SK-N-MC (cell line): Measurements from ENCODE around the gene PELI3.
A peak's percentile ranks its signal among the peaks of the same experiment; 100 is the strongest.

Experiments
- DNase-seq: peaks from one replicate; pipeline ENCODE4 v3.0.0-alpha.2; 2011; ENCODE audit warnings: low read depth, low spot score
- H3K27ac ChIP-seq: fragments of 200-600 bp; sonication (generic); 2 replicates; pipeline ENCODE4 v1.5.1; 2016; ENCODE audit warnings: mixed run types
- H3K36me3 ChIP-seq: fragments of 200-600 bp; sonication (generic); 2 replicates; pipeline ENCODE4 v1.6.1; 2017; ENCODE audit warnings: antibody characterized with exemption, low read length, mixed read lengths; ENCODE audit not compliant: insufficient read depth
- H3K4me3 ChIP-seq: fragments of 200-600 bp; sonication (generic); 2 replicates; pipeline ENCODE4 v1.5.1; 2016
- H3K9ac ChIP-seq: fragments of 200-600 bp; sonication (generic); 2 replicates; pipeline ENCODE4 v1.8.0; 2017; ENCODE audit warnings: mixed run types, mixed read lengths; ENCODE audit not compliant: insufficient read length
- H3K9me3 ChIP-seq: fragments of 200-600 bp; sonication (generic); 2 replicates; pipeline ENCODE4 v1.6.1; 2017; ENCODE audit warnings: low read depth, mild to moderate bottlenecking, antibody characterized with exemption, low read length, moderate library complexity, mixed read lengths
- EZH2 ChIP-seq: fragments of 200-600 bp; sonication (generic); IDR thresholded peaks from one replicate; pipeline ENCODE4 v1.6.1; 2017; ENCODE audit warnings: antibody characterized with exemption
- FOXP2 ChIP-seq: optimal IDR thresholded peaks from 2 replicates; pipeline ENCODE3; 2011; ENCODE audit warnings: mild to moderate bottlenecking, moderate library complexity; ENCODE audit not compliant: insufficient read depth; ENCODE audit errors: extremely low read length, control extremely low read depth
- POLR2AphosphoS5 ChIP-seq: IDR thresholded peaks from 2 replicates; pipeline ENCODE4 v1.6.1; 2012; ENCODE audit warnings: mild to moderate bottlenecking, low read depth, low read length, borderline replicate concordance

The PELI3 gene, protein sequence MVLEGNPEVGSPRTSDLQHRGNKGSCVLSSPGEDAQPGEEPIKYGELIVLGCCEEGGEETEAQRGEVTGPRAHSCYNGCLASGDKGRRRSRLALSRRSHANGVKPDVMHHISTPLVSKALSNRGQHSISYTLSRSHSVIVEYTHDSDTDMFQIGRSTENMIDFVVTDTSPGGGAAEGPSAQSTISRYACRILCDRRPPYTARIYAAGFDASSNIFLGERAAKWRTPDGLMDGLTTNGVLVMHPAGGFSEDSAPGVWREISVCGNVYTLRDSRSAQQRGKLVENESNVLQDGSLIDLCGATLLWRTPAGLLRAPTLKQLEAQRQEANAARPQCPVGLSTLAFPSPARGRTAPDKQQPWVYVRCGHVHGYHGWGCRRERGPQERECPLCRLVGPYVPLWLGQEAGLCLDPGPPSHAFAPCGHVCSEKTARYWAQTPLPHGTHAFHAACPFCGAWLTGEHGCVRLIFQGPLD

DNA sequence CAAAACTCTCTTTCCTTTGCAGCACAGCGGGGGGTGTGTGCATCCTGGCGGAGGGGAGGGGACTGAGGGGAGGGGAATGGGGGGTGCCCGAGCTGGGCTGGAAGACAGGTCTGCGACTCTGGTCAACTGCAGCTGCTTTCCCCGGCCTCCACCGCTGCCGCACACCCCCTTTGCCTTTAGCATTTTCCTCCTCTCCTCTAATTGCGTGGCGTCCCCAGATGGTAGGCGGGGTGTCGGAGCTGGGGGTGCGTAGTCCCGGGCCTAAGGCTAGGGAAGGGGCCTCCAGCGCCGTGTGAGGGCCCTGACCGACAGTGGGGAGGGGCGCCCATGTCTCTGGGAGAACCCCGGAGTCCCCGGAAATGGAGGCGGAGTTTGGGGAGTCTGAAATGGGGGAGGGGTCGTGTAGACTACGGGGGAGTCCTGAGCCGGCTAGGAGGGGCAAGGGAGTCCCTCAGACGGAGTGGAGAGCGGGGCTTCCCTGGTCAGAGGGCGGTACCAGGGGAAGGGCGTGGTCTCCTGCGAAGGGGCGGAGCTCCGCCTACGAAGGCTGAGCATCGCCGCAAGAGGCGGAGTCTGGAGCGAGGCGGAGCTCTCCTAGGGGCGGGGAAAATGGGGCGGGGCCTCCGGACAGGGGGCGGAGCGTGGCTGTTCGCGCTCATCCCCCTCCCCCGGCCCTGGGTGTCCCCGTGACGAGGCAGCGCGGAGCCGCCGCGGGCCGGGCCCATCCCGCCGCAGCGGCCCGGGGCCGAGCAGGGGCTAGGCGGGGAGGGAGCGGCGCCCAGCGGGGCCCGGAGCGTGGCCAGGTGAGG is at the start of gene PELI3:
Gene PELI3 (plus strand): TSS at position 681 of the 809 bp plus-strand sequence. CDS start 1,224 bp downstream, outside the sequence.
- TF ChIP-seq FOXP2 (no peak), POLR2AphosphoS5 (peak; percentile 62), EZH2 (no peak)
- Histone ChIP-seq H3K9me3 (no peaks in the 10 kb centered on the region), H3K27ac (peak within 1 kb of the TSS; percentile 71; the same call in 1 of the 2 replicates), H3K36me3 (no peaks in the 10 kb centered on the region), H3K9ac (peak within 1 kb of the TSS; percentile 78), H3K4me3 (peak within 1 kb of the TSS; percentile 88)
- DNase-seq, result peak; percentile 37

- DNase-seq, result no peak
- no peak for TF ChIP-seq POLR2AphosphoS5
- TF ChIP-seq FOXP2, result no peak
- no peak for TF ChIP-seq EZH2
- Histone ChIP-seq H3K36me3 (no peaks in the 10 kb centered on the region), H3K9me3 (no peaks in the 10 kb centered on the region), H3K4me3 (no peak overlapping the region), H3K9ac (no peak overlapping the region), H3K27ac (no peak overlapping the region)
These were observed 49.7 kb upstream of the PELI3 start for GRCh38 chr11:66417000-66417399.

GRCh38 chr11:66418168-66418985 is 48.3 kb upstream of the PELI3 start:
- DNase-seq, result peak; percentile 24
- H3K4me3 ChIP-seq, result no peak overlapping the region
- TF ChIP-seq POLR2AphosphoS5 (no peak), EZH2 (no peak), FOXP2 (no peak)
- H3K36me3 ChIP-seq, result no peaks in the 10 kb centered on the region
- H3K27ac ChIP-seq, result no peak overlapping the region
- no peaks in the 10 kb centered on the region for H3K9me3 ChIP-seq
- H3K9ac ChIP-seq, result no peak overlapping the region

GRCh38 chr11:66418986-66419308 is 47.8 kb upstream of the PELI3 start:
- DNase-seq, result no peak
- TF ChIP-seq POLR2AphosphoS5 (no peak), FOXP2 (no peak), EZH2 (no peak)
- no peak overlapping the region for H3K27ac ChIP-seq
- H3K4me3 ChIP-seq, result no peak overlapping the region
- H3K9ac ChIP-seq, result no peak overlapping the region
- H3K9me3 ChIP-seq, result no peaks in the 10 kb centered on the region
- no peaks in the 10 kb centered on the region for H3K36me3 ChIP-seq

- no peak overlapping the region for H3K4me3 ChIP-seq
- no peak overlapping the region for H3K27ac ChIP-seq
- no peaks in the 10 kb centered on the region for H3K36me3 ChIP-seq
- no peak for TF ChIP-seq EZH2
- no peak for TF ChIP-seq FOXP2
- no peak for TF ChIP-seq POLR2AphosphoS5
- no peak for DNase-seq
- no peaks in the 10 kb centered on the region for H3K9me3 ChIP-seq
- no peak overlapping the region for H3K9ac ChIP-seq
These were observed 46.9 kb upstream of the PELI3 start for GRCh38 chr11:66419825-66420224.

DNA sequence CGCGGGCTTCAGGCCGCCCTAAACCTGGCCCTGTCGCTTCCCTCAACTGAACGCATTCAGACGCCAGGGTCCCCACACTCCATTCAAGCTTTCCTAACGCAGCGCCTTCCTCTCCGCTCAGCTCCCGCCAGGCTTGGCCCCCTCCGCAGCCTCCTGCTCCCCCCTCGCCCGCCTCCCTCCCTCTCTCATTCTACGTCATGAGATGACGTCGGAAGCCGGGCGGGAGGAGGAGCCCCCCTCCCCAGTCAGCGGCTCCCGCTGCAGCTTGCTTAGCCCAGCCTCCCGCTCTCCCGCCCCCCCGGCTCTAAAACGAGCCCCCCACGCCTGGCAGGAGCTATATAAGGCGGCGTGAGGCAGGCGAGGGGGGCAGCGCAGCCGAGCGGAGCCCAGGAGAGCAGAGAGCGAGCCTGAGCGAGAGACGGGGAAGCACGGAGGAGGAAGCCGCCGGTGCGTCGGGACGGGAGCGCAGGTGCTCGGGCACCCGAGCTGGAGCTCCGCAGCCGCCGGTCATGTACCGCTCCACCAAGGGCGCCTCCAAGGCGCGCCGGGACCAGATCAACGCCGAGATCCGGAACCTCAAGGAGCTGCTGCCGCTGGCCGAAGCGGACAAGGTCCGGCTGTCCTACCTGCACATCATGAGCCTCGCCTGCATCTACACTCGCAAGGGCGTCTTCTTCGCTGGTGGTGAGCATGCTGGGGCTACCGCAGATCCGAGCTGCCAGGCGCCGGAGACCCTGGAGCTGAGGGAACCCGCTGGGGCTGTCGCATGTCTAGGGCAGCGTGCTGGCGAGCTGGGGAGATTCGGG is 45.8 kb upstream of the PELI3 start, which contains the start of gene NPAS4:
Gene NPAS4 (plus strand): TSS at position 365 of the 806 bp plus-strand sequence. CDS start 145 bp downstream, at position 510.
- no peak within 1 kb of the TSS for H3K4me3 ChIP-seq
- no peak for TF ChIP-seq POLR2AphosphoS5
- TF ChIP-seq FOXP2, result no peak
- TF ChIP-seq EZH2, result no peak
- H3K27ac ChIP-seq, result no peak within 1 kb of the TSS
- H3K36me3 ChIP-seq, result no peaks in the 10 kb centered on the region
- H3K9ac ChIP-seq, result no peak within 1 kb of the TSS
- no peaks in the 10 kb centered on the region for H3K9me3 ChIP-seq
- no peak for DNase-seq

DNA sequence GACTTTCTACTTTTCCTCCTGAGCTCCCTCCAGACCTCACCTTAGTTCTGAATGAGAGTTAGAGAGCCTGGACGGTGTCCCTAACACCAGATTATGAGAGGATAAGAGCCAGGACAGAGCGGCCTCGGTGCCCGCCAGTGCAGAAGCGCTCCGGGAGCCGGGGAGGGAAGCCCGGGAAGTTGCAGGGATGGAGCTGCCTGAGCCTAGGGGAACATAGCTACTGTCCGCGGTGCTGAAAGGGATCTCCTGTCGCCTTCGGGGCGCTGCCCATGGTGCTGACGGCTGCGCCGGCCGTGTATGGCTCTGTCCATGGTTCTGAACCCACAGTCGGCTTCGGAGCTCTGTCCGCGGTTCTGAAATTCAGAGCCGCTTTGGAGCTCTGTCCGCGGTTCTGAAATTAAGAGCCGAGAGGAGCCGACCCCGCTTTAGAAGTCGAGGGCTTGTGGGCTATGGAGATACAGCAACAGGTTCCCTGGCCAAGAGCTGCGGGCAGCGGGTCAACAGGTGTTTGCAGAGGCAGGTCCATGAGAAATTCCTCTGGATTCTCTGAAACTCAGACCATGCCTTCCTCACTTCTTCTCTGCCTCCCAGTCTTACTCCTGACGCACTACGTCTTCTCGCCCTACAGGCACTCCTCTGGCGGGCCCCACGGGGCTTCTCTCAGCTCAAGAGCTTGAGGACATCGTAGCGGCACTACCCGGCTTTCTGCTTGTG is 45.1 kb upstream of the PELI3 start:
- Histone ChIP-seq H3K9ac (no peak overlapping the region), H3K36me3 (no peaks in the 10 kb centered on the region), H3K9me3 (no peaks in the 10 kb centered on the region), H3K4me3 (no peak overlapping the region), H3K27ac (no peak overlapping the region)
- peak; percentile 72 for DNase-seq
- peak; percentile 82; the same call in 1 of the 2 replicates for TF ChIP-seq POLR2AphosphoS5
- no peak for TF ChIP-seq FOXP2
